Measurements from ENCODE around the gene UBE2R2.
"Not testable (repeated sequence)": the region's sequence is repeated elsewhere in the genome, so short reads cannot be mapped to it uniquely, and the experiment has no call there.

- not testable (repeated sequence) for TF ChIP-seq POLR2AphosphoS5, EP300, POLR2A (IDR thresholded peaks at IDR 0.05)
- TF ChIP-seq, protein P1, sequence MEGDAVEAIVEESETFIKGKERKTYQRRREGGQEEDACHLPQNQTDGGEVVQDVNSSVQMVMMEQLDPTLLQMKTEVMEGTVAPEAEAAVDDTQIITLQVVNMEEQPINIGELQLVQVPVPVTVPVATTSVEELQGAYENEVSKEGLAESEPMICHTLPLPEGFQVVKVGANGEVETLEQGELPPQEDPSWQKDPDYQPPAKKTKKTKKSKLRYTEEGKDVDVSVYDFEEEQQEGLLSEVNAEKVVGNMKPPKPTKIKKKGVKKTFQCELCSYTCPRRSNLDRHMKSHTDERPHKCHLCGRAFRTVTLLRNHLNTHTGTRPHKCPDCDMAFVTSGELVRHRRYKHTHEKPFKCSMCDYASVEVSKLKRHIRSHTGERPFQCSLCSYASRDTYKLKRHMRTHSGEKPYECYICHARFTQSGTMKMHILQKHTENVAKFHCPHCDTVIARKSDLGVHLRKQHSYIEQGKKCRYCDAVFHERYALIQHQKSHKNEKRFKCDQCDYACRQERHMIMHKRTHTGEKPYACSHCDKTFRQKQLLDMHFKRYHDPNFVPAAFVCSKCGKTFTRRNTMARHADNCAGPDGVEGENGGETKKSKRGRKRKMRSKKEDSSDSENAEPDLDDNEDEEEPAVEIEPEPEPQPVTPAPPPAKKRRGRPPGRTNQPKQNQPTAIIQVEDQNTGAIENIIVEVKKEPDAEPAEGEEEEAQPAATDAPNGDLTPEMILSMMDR (IDR thresholded peaks at IDR 0.05): not testable (repeated sequence)
Measured at GRCh38 chr9:33827285-33827684, 10.3 kb downstream of the UBE2R2 start.

Measured in upper lobe of left lung (tissue), 4 donors.